Esophagus (tissue), 2 donors: Measurements from ENCODE around the gene TCF7L2. TPM values are rescaled to one million over a fixed set of nuclear protein-coding genes. Genes with fewer than 3 reads are reported as not detected.

ENCODE experiments used
- H3K27ac ChIP-seq, 2 donors: one replicate each; pipeline ENCODE4 v1.5.1; 2013; ENCODE audit warnings: low read depth in 2 of 2, mild to moderate bottlenecking in 2 of 2, inconsistent platforms in 1 of 2, low read length in 1 of 2, moderate library complexity in 1 of 2
- H3K27me3 ChIP-seq, 2 donors: one replicate each; pipeline ENCODE4 v1.6.1; 2013; ENCODE audit warnings: low read length in 2 of 2, control low read depth in 1 of 2, mild to moderate bottlenecking in 1 of 2; ENCODE audit not compliant: insufficient read depth in 2 of 2, control insufficient read depth in 1 of 2
- H3K36me3 ChIP-seq, 2 donors: one replicate each; pipeline ENCODE4 v1.6.1; 2013; ENCODE audit warnings: low read length in 1 of 2; ENCODE audit not compliant: control insufficient read depth in 2 of 2, insufficient read depth in 2 of 2
- H3K4me1 ChIP-seq, 2 donors: one replicate each; pipeline ENCODE4 v1.6.1; 2013; ENCODE audit warnings: low read length in 1 of 2; ENCODE audit not compliant: control insufficient read depth in 2 of 2, insufficient read depth in 2 of 2
- H3K4me3 ChIP-seq, 2 donors: one replicate each; pipeline ENCODE4 v1.5.1; 2013; ENCODE audit warnings: low read length in 2 of 2, mild to moderate bottlenecking in 2 of 2, low read depth in 1 of 2, moderate library complexity in 1 of 2
- H3K9me3 ChIP-seq, 2 donors: one replicate each; pipeline ENCODE4 v1.6.1; 2013; ENCODE audit warnings: mild to moderate bottlenecking in 2 of 2, low read depth in 1 of 2, low read length in 1 of 2, moderate library complexity in 1 of 2; ENCODE audit not compliant: control insufficient read depth in 2 of 2, insufficient read depth in 1 of 2
- WGBS, 2 donors: extraction: QIAGEN DNeasy Blood & Tissue Kit; methylation state at CpG; one replicate each; pipeline ENCODE4 v1.1.7; 2013; 5-methylcytosine and 5-hydroxymethylcytosine counted together
- polyA plus RNA-seq, 2 donors: library from polyadenylated mRNA; stranded (reverse); fragments of 200-250 nt; gene quantifications; one replicate each; pipeline ENCODE4 v1.2.3, GENCODE V29; 2013
- donor health status: healthy with polysubstance abuse.
- donor health status: Bipolar disorder and iron deficiency.

The TCF7L2 gene
- polyA plus RNA-seq, 2 donors = 5.4 to 7.9 TPM

DNA sequence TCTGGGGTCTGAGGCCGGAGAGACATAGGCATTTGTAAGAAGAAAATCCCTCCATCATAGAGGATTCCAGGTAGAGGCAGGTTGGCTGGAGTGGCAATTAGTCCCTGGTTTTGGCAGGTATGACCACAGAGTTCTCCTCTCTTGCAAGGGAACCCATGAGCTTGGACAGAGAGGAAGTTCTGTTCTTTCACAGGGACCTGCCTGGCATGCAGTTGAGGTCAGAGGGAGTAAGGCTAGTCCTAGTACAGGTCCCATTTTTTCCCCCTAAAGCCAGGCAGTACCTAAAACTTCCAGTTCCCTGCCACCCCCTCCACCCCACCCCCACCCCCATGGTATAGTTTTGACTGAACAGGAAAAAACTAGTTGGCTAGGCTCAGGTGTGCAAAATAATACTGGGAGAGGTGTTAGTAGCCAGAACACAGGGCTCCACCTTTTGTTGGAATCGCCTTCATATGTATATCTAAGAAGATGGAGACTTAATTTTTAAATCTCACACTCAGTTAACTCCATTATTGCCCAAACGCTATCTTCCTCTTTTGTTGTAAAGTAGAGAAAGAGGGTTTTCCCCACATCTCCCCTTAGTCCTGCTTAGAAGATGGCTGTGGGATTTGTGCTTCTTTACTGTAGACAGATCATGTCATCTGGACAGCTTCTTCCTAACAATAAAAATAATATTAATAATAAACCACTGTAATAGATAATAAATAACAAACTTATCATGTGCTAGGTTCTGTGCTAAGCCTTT, 188.1 kb downstream of the TCF7L2 start:
- H3K27ac ChIP-seq = no peak overlapping the region
- H3K27me3 ChIP-seq = no peaks in the 10 kb centered on the region
- H3K36me3 ChIP-seq = peaks cover 0 to 2% of the 10 kb centered on the region in 2 donors
- no peak overlapping the region for H3K4me3 ChIP-seq
- WGBS, 2 donors = 92 to 95% methylated on average over 3 of the region's 3 CpGs
- H3K9me3 ChIP-seq = no peaks in the 10 kb centered on the region
- H3K4me1 ChIP-seq = no peaks in the 10 kb centered on the region

DNA sequence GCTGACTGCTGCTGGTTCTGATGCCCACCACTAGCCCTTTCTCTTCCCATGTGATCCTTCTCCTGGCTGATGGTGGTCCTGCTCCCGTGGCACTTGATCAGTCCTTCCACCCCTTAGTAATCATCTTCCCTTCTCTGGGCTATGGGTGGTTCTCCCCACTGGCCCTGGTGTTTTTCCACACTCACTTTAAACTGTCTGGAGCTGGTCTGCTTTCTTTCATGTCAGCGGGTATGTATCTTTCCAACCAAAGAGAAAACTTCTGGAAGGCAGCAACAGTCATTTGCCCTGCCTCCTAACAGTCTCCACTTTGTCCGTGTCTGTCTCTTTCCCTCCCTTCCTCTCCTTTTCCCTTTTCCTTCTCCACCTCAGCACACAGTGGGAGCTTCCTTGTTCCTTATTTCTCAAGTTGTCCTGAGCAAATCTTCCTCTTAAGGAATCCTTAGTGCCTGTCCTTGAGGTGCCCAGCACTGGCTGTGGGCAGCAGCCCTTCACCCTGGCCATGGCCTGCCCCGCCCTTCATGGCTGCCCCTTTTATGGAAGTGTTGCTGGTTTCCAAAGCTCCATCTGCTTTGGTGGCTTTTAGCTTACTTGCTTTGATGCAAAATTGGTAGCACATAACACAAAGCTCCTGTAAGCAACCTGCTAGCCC, 189.0 kb downstream of the TCF7L2 start:
- Histone ChIP-seq H3K9me3 (no peaks in the 10 kb centered on the region), H3K4me3 (no peak overlapping the region), H3K27me3 (no peaks in the 10 kb centered on the region), H3K36me3 (peaks cover 0 to 2% of the 10 kb centered on the region in 2 donors), H3K27ac (no peak overlapping the region), H3K4me1 (no peaks in the 10 kb centered on the region)
- WGBS, 2 donors = 88 to 91% methylated on average over 4 of the region's 4 CpGs

DNA sequence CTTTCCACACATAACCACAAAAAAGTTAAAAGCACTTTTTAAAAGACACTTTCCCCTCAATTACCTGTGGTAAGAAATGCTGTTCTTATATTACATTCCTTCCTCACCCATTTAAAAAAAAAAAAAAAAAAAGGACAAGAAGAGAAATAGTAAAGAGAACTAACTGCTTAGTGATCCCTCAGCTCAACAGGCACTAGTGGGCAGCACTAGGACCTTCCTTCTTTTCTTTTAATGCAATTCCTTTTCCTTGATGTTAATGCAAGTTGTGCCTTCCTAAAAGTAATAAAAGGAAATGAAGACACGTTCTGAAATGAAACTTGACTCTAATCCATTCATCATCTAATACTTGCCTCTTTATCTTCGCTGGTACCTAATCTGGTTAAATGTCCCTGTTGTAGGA, 189.7 kb downstream of the TCF7L2 start:
- H3K36me3 ChIP-seq = peaks cover 0 to 6% of the 10 kb centered on the region in 2 donors
- H3K27me3 ChIP-seq = no peaks in the 10 kb centered on the region
- H3K4me1 ChIP-seq = no peaks in the 10 kb centered on the region
- H3K9me3 ChIP-seq = no peaks in the 10 kb centered on the region
- no peak overlapping the region for H3K27ac ChIP-seq
- H3K4me3 ChIP-seq = no peak overlapping the region
- WGBS, 2 donors = 64% methylated on average over 2 of the region's 2 CpGs

DNA sequence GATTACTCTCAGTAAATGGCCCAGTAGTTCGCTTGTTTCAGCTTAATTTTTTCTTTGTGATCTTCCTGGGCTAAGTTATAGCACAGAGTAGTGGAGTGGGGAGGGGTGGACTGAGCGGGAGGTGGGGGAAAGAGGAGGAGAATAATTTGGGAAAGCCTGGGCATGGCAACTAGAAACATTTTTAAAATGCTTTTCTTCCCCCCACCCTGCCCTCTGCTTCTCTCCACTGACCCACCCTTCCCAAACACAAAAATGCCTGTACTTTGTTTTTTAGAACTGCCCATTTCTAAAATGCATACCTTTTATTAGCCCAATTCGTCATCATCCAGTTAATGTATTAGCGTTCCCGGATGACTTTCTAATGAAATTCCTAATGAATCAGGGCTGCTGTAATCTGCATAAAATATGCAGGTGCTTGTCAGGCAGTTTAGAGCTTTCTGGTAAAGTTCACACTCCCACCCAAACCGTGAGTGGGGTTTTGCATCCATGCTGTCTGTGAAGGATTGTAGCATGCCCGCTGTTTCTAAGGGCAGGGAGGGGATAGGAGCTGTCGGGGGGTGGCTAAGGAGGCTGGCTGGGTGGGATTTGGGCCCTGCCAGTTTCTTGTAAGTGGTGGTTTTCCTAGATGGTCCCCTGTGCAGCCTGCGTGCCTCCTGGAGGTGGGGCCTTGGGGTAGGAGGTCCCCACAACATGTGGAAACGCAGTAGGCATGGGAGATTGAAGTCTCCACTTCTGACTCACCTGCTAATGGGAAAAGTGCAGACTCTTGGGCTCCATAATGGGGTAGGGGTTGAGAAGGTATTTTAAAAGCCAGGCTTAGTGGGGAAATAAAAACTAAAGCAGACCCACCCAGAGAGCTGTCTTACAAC, 190.3 kb downstream of the TCF7L2 start:
- Histone ChIP-seq H3K9me3 (no peaks in the 10 kb centered on the region), H3K27ac (no peak overlapping the region), H3K4me3 (no peak overlapping the region), H3K36me3 (peaks cover 0 to 6% of the 10 kb centered on the region in 2 donors), H3K27me3 (no peaks in the 10 kb centered on the region), H3K4me1 (no peaks in the 10 kb centered on the region)
- WGBS, 2 donors = 92 to 95% methylated on average over 10 of the region's 10 CpGs

GRCh38 chr10:113142601-113143362, 192.7 kb downstream of the TCF7L2 start:
- no peak overlapping the region for H3K4me3 ChIP-seq
- no peak overlapping the region for H3K27ac ChIP-seq
- no peaks in the 10 kb centered on the region for H3K27me3 ChIP-seq
- WGBS, 2 donors = 82 to 84% methylated on average over 22 of the region's 22 CpGs
- H3K4me1 ChIP-seq = no peaks in the 10 kb centered on the region
- peaks cover 6 to 12% of the 10 kb centered on the region in 2 donors for H3K36me3 ChIP-seq
- no peaks in the 10 kb centered on the region for H3K9me3 ChIP-seq

- H3K27me3 ChIP-seq = no peaks in the 10 kb centered on the region
- WGBS, 2 donors = 94% methylated on average over 5 of the region's 5 CpGs
- peaks cover 9 to 14% of the 10 kb centered on the region in 2 donors for H3K36me3 ChIP-seq
- H3K4me1 ChIP-seq = no peaks in the 10 kb centered on the region
- no peak overlapping the region for H3K27ac ChIP-seq
- no peak overlapping the region for H3K4me3 ChIP-seq
- H3K9me3 ChIP-seq = no peaks in the 10 kb centered on the region
Measured at GRCh38 chr10:113144576-113144975, 194.5 kb downstream of the TCF7L2 start.

DNA sequence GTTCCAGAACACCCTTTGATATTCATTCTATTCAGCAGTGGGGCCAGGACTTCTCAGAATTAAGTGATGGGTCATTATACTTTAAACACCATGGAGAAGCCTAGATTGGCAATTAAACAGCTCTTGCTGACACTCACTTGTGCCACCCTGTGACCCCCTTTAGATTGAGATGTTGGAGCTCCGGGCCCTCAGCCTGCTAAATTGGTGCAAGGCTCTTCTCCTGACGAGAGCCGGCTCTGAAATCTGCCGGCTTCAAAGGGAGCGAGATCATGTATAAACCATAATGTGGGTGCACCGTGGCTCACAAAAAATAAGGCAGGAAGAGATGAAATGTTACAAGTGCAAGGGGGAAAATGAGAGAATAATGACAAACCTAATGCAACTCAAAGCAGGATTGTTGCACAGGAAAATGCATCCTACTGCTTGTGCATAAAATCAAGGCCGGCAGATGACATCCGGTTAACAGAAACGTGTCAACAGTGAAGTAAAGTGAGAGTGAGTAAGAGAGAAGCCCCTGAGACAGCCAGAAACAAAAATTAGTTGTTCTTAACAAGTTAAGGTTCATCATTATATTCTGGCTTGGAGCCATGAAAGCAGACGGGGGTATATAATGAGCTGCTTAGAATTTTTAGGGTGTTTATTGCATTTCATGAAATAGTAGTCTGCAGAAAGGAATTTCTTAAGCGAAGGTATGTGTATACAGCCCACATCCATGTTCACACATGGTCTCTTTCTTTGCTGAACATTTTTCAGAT, 198.2 kb downstream of the TCF7L2 start:
- Histone ChIP-seq H3K4me3 (no peak overlapping the region), H3K4me1 (no peaks in the 10 kb centered on the region), H3K27ac (no peak overlapping the region), H3K27me3 (no peaks in the 10 kb centered on the region), H3K9me3 (no peaks in the 10 kb centered on the region), H3K36me3 (peaks cover 15 to 22% of the 10 kb centered on the region in 2 donors)
- 90% methylated on average over 11 of the region's 11 CpGs for WGBS, 2 donors

DNA sequence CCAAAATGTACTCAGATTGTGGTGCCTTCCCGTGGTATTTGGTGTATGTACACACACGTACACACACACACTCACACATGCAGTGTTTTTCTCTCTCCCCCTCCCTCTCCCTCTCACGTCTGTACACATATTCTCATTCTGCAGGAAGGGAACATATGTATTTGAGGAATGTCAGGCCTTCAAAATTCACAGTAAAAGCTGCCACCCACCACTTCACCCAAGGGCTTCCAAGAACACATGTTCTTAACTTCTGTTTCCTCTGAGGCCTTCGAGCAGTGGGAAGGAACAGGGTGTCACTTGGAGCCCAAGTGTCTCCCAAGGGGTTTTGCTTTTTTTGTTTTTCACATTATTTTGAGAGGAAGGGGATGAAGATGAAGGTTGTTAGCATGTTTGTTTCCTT, 198.9 kb downstream of the TCF7L2 start:
- H3K4me1 ChIP-seq = no peaks in the 10 kb centered on the region
- no peak overlapping the region for H3K27ac ChIP-seq
- no peaks in the 10 kb centered on the region for H3K9me3 ChIP-seq
- H3K36me3 ChIP-seq = peaks cover 15 to 24% of the 10 kb centered on the region in 2 donors
- 85 to 94% methylated on average over 4 of the region's 4 CpGs for WGBS, 2 donors
- H3K27me3 ChIP-seq = no peaks in the 10 kb centered on the region
- no peak overlapping the region for H3K4me3 ChIP-seq
